SK-N-SH treated with all-trans-retinoic acid at 6 μM for 48 hours (cell line): ENCODE measurements around the gene CLIC5.

Experiments
- ATAC-seq: fragments of 200-7000 bp; cut with Tn5 transposase; 3 replicates; pipeline ENCODE4 v1.9.1; 2020; ENCODE audit warnings: mild to moderate bottlenecking, moderate library complexity
- CREB5 ChIP-seq: fragments of 250-450 bp; sonication (Bioruptor Pico); IDR thresholded peaks from 2 replicates; pipeline ENCODE4 v1.5.1; 2020; ENCODE audit warnings: low read depth, mild to moderate bottlenecking, moderate library complexity
- CSDC2 ChIP-seq: fragments of 250-450 bp; sonication (Bioruptor Pico); IDR thresholded peaks from 2 replicates; pipeline ENCODE4 v1.5.0; 2020; ENCODE audit warnings: mild to moderate bottlenecking, moderate library complexity
- ESRRG ChIP-seq: fragments of 250-450 bp; sonication (Bioruptor Pico); IDR thresholded peaks from 2 replicates; pipeline ENCODE4 v1.6.1; 2021; ENCODE audit warnings: mild to moderate bottlenecking
- GLIS3 ChIP-seq: fragments of 250-450 bp; sonication (Bioruptor Pico); IDR thresholded peaks from 2 replicates; pipeline ENCODE4 v1.5.0; 2020; ENCODE audit warnings: mild to moderate bottlenecking, moderate library complexity
- ISL1 ChIP-seq: fragments of 250-450 bp; sonication (Bioruptor Pico); IDR thresholded peaks from 2 replicates; pipeline ENCODE4 v2.1.2; 2022; ENCODE audit warnings: mild to moderate bottlenecking, moderate library complexity
- OSR1 ChIP-seq: fragments of 250-450 bp; sonication (Bioruptor Pico); IDR thresholded peaks from 2 replicates; pipeline ENCODE4 v1.8.0; 2022; ENCODE audit warnings: moderate library complexity, mild to moderate bottlenecking, inconsistent platforms
- PATZ1 ChIP-seq: fragments of 250-450 bp; sonication (Bioruptor Pico); IDR thresholded peaks from 2 replicates; pipeline ENCODE4 v1.8.0; 2020; ENCODE audit warnings: mild to moderate bottlenecking, moderate library complexity, borderline replicate concordance
- SNAI2 ChIP-seq: fragments of 250-450 bp; sonication (Bioruptor Pico); IDR thresholded peaks from 2 replicates; pipeline ENCODE4 v1.5.0; 2020; ENCODE audit warnings: mild to moderate bottlenecking, moderate library complexity
- TCF4 ChIP-seq: fragments of 250-450 bp; sonication (Bioruptor Pico); IDR thresholded peaks from 2 replicates; pipeline ENCODE4 v1.8.0; 2021; ENCODE audit warnings: mild to moderate bottlenecking, moderate library complexity, borderline replicate concordance
- ZFP3 ChIP-seq: fragments of 250-450 bp; sonication (Bioruptor Pico); IDR thresholded peaks from 2 replicates; pipeline ENCODE4 v1.5.0; 2020; ENCODE audit warnings: mild to moderate bottlenecking, moderate library complexity
- ZFP30 ChIP-seq: fragments of 450-650 bp; formaldehyde crosslinking; IDR thresholded peaks from 2 replicates; pipeline ENCODE4 v1.5.0; 2022; ENCODE audit warnings: mild to moderate bottlenecking, moderate library complexity
- ZNF565 ChIP-seq: fragments of 450-650 bp; formaldehyde crosslinking; conservative IDR thresholded peaks from 2 replicates; pipeline ENCODE4 v1.5.0; 2020; ENCODE audit warnings: low read depth, mild to moderate bottlenecking, moderate library complexity
- ZNF70 ChIP-seq: fragments of 450-650 bp; formaldehyde crosslinking; IDR thresholded peaks from 2 replicates; pipeline ENCODE4 v1.5.0; 2020; ENCODE audit warnings: mild to moderate bottlenecking, moderate library complexity
- ZNF8 ChIP-seq: fragments of 450-650 bp; formaldehyde crosslinking; IDR thresholded peaks from 2 replicates; pipeline ENCODE4 v1.5.0; 2020; ENCODE audit warnings: mild to moderate bottlenecking, moderate library complexity
- TF ChIP-seq, protein P1 (sequence below): fragments of 250-450 bp; sonication (Bioruptor Pico); IDR thresholded peaks from 2 replicates; pipeline ENCODE4 v1.8.0; 2021; ENCODE audit warnings: low read depth, mild to moderate bottlenecking, moderate library complexity, borderline replicate concordance
- TF ChIP-seq, protein P2 (sequence below): fragments of 250-450 bp; sonication (Bioruptor Pico); IDR thresholded peaks from 2 replicates; pipeline ENCODE4 v1.5.0; 2020; ENCODE audit warnings: mild to moderate bottlenecking, moderate library complexity

The CLIC5 gene

GRCh38 chr6:45921691-45922281 is 93.9 kb downstream of the CLIC5 start:
- no peak for ATAC-seq
- TF ChIP-seq ISL1 (CRISPR knock-in tag) = no peak
- TF ChIP-seq GLIS3 (CRISPR knock-in tag) = no peak
- no peak for TF ChIP-seq ZNF565 (CRISPR knock-in tag)
- no peak for TF ChIP-seq TCF4
- TF ChIP-seq ZNF8 (CRISPR knock-in tag) = no peak
- TF ChIP-seq ZNF70 = no peak
- no peak for TF ChIP-seq ESRRG (CRISPR knock-in tag)
- TF ChIP-seq ZFP3 (CRISPR knock-in tag) = no peak
- no peak for TF ChIP-seq PATZ1 (CRISPR knock-in tag)
- TF ChIP-seq, protein P1, sequence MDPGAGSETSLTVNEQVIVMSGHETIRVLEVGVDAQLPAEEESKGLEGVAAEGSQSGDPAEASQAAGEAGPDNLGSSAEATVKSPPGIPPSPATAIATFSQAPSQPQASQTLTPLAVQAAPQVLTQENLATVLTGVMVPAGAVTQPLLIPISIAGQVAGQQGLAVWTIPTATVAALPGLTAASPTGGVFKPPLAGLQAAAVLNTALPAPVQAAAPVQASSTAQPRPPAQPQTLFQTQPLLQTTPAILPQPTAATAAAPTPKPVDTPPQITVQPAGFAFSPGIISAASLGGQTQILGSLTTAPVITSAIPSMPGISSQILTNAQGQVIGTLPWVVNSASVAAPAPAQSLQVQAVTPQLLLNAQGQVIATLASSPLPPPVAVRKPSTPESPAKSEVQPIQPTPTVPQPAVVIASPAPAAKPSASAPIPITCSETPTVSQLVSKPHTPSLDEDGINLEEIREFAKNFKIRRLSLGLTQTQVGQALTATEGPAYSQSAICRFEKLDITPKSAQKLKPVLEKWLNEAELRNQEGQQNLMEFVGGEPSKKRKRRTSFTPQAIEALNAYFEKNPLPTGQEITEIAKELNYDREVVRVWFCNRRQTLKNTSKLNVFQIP (CRISPR knock-in tag) = no peak

DNA sequence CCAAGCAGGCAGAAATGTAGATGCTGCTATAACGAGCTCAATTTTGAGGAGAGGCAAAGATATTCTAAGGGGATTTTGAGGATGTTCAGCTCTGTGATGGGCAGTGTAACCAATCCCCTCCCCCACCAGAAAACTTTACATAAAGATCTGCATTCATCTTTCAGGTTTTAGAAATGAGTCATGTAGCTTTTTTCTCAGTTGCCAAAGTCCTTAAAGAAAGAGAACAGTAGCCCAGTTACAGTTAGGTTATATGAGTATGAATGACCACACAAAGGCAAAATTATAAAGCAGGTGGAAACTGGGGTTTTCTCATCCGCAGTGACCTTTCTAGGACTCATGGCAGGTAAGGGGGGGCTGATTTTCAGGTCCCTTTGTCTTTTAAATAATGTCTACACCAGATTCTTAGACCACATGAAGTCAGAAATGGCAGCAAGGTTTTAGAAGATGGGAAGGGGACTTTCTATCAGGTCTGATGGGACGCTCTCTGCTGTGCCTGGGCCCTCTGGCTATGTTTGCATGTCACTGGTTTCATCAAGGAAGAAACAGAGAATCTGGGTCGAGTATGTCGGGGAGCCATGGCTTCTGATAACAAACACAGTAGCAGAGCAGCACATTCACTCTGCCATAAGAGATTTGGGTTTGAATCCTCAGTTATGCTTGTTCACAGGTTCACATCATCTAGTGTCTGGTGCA is 94.7 kb downstream of the CLIC5 start:
- ATAC-seq = no peak
- TF ChIP-seq ZNF565 (CRISPR knock-in tag) (no peak), ESRRG (CRISPR knock-in tag) (no peak), OSR1 (no peak), ZNF8 (CRISPR knock-in tag) (no peak), CREB5 (no peak)
- TF ChIP-seq, protein P2, sequence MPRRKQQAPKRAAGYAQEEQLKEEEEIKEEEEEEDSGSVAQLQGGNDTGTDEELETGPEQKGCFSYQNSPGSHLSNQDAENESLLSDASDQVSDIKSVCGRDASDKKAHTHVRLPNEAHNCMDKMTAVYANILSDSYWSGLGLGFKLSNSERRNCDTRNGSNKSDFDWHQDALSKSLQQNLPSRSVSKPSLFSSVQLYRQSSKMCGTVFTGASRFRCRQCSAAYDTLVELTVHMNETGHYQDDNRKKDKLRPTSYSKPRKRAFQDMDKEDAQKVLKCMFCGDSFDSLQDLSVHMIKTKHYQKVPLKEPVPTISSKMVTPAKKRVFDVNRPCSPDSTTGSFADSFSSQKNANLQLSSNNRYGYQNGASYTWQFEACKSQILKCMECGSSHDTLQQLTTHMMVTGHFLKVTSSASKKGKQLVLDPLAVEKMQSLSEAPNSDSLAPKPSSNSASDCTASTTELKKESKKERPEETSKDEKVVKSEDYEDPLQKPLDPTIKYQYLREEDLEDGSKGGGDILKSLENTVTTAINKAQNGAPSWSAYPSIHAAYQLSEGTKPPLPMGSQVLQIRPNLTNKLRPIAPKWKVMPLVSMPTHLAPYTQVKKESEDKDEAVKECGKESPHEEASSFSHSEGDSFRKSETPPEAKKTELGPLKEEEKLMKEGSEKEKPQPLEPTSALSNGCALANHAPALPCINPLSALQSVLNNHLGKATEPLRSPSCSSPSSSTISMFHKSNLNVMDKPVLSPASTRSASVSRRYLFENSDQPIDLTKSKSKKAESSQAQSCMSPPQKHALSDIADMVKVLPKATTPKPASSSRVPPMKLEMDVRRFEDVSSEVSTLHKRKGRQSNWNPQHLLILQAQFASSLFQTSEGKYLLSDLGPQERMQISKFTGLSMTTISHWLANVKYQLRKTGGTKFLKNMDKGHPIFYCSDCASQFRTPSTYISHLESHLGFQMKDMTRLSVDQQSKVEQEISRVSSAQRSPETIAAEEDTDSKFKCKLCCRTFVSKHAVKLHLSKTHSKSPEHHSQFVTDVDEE = no peak
- TF ChIP-seq, protein P1 (CRISPR knock-in tag) = no peak

GRCh38 chr6:45917439-45917838 is 98.2 kb downstream of the CLIC5 start:
- no peak for ATAC-seq
- TF ChIP-seq CSDC2 (CRISPR knock-in tag) = no peak
- TF ChIP-seq, all 23 proteins: peak for 0

GRCh38 chr6:45916692-45917091 is 99.0 kb downstream of the CLIC5 start:
- TF ChIP-seq ZFP30 (CRISPR knock-in tag) (no peak), SNAI2 (CRISPR knock-in tag) (no peak), ESRRG (CRISPR knock-in tag) (no peak)
- TF ChIP-seq, protein P2 = no peak
- TF ChIP-seq, protein P1 (CRISPR knock-in tag) = no peak
- ATAC-seq = no peak
